Chondrocyte (in vitro differentiated cells): Measurements from ENCODE around the gene KIF16B. TPM values are rescaled to one million over a fixed set of nuclear protein-coding genes. Genes with fewer than 3 reads are reported as not detected.

Experiments
- DNase-seq: peaks from one replicate; pipeline ENCODE4 v3.0.0; 2021; ENCODE audit warnings: mixed read lengths, low spot score
- H3K27ac Mint-ChIP-seq: one replicate; pipeline ENCODE4 v1.8.0; 2021; ENCODE audit warnings: mild to moderate bottlenecking, moderate library complexity, mixed read lengths; ENCODE audit not compliant: unreplicated experiment
- H3K27me3 Mint-ChIP-seq: 2 replicates; pipeline ENCODE4 v1.8.0; 2021; ENCODE audit warnings: low read depth, mixed read lengths
- H3K36me3 Mint-ChIP-seq: 2 replicates; pipeline ENCODE4 v1.8.0; 2021; ENCODE audit warnings: low read depth, mixed read lengths
- H3K4me1 Mint-ChIP-seq: 2 replicates; pipeline ENCODE4 v1.8.0; 2021; ENCODE audit warnings: low read depth, mild to moderate bottlenecking, mixed read lengths
- H3K4me3 Mint-ChIP-seq: one replicate; pipeline ENCODE4 v1.8.0; 2021; ENCODE audit warnings: mild to moderate bottlenecking, moderate library complexity, mixed read lengths; ENCODE audit not compliant: unreplicated experiment
- H3K9me3 Mint-ChIP-seq: 2 replicates; pipeline ENCODE4 v1.8.0; 2021; ENCODE audit warnings: low read depth, mixed read lengths
- CTCF ChIP-seq: fragments of 200-600 bp; sonication (generic); IDR thresholded peaks from 2 replicates; pipeline ENCODE4 v1.5.0; 2021; ENCODE audit warnings: antibody characterized with exemption, mild to moderate bottlenecking, moderate library complexity
- total RNA-seq: library from RNA; stranded (reverse); gene quantifications from 3 replicates; pipeline ENCODE4 v1.2.1, GENCODE V29; 2021

The KIF16B gene
- total RNA-seq, 1 donor from 2014 or later, result 11.2 TPM

- Mint-ChIP-seq H3K27me3 (no peaks in the 10 kb centered on the region), H3K27ac (no peak overlapping the region), H3K36me3 (no peaks in the 10 kb centered on the region), H3K9me3 (no peaks in the 10 kb centered on the region), H3K4me1 (peaks cover 10% of the 10 kb centered on the region), H3K4me3 (no peak overlapping the region)
- TF ChIP-seq CTCF, result no peak
- no peak for DNase-seq
These were observed 10.0 kb downstream of the KIF16B start for GRCh38 chr20:16563066-16563806.

GRCh38 chr20:16562259-16562658 is 11.0 kb downstream of the KIF16B start:
- peaks cover 10% of the 10 kb centered on the region for H3K4me1 Mint-ChIP-seq
- no peak for TF ChIP-seq CTCF
- no peaks in the 10 kb centered on the region for H3K27me3 Mint-ChIP-seq
- no peaks in the 10 kb centered on the region for H3K36me3 Mint-ChIP-seq
- no peak for DNase-seq
- H3K4me3 Mint-ChIP-seq, result no peak overlapping the region
- H3K9me3 Mint-ChIP-seq, result no peaks in the 10 kb centered on the region
- H3K27ac Mint-ChIP-seq, result no peak overlapping the region

GRCh38 chr20:16560661-16561060 is 12.6 kb downstream of the KIF16B start:
- Mint-ChIP-seq H3K36me3 (no peaks in the 10 kb centered on the region), H3K27ac (no peak overlapping the region), H3K4me1 (peaks cover 19% of the 10 kb centered on the region), H3K4me3 (no peak overlapping the region), H3K27me3 (no peaks in the 10 kb centered on the region), H3K9me3 (no peaks in the 10 kb centered on the region)
- DNase-seq, result no peak
- no peak for TF ChIP-seq CTCF

- DNase-seq, result no peak
- no peak for TF ChIP-seq CTCF
- H3K9me3 Mint-ChIP-seq, result no peaks in the 10 kb centered on the region
- no peak overlapping the region for H3K27ac Mint-ChIP-seq
- no peak overlapping the region for H3K4me3 Mint-ChIP-seq
- peaks cover 23% of the 10 kb centered on the region for H3K4me1 Mint-ChIP-seq
- H3K36me3 Mint-ChIP-seq, result no peaks in the 10 kb centered on the region
- no peaks in the 10 kb centered on the region for H3K27me3 Mint-ChIP-seq
These were observed 13.0 kb downstream of the KIF16B start for GRCh38 chr20:16560216-16560615.

GRCh38 chr20:16556301-16556700 is 16.9 kb downstream of the KIF16B start:
- Mint-ChIP-seq H3K27me3 (no peaks in the 10 kb centered on the region), H3K4me1 (peaks cover 18% of the 10 kb centered on the region), H3K27ac (no peak overlapping the region), H3K9me3 (no peaks in the 10 kb centered on the region), H3K4me3 (no peak overlapping the region), H3K36me3 (peaks cover 2% of the 10 kb centered on the region)
- no peak for DNase-seq
- TF ChIP-seq CTCF, result no peak
